ENCODE results near the gene ANKS1B.

- TF ChIP-seq CTCF (conservative IDR thresholded peaks at IDR 0.05; ENCODE audit: low read length) (no peak), EZH2phosphoT487 (IDR thresholded peaks at IDR 0.05; ENCODE audit: borderline replicate concordance) (no peak)
Measured at GRCh38 chr12:99122959-99123358, 861.8 kb downstream of the ANKS1B start.
